DMS 273 treated with DMSO at 0.1 percent for 48 hours (cell line): ENCODE measurements around the gene NES.

ENCODE experiments used
- DNase-seq: peaks from one replicate; lab custom pipeline; 2025; lab: John Stamatoyannopoulos, UW

NES gene

GRCh38 chr1:156662005-156662799, 15.0 kb downstream of the NES start:
- DNase-seq: no peak

GRCh38 chr1:156660752-156661112, 16.5 kb downstream of the NES start:
- no peak for DNase-seq

- peak; percentile 76 for DNase-seq
Observed at GRCh38 chr1:156659988-156660751, 17.0 kb downstream of the NES start.

GRCh38 chr1:156659661-156659987, 17.6 kb downstream of the NES start:
- no peak for DNase-seq

- no peak for DNase-seq
Observed at GRCh38 chr1:156658945-156659574, 18.1 kb downstream of the NES start.

- no peak for DNase-seq
Observed at GRCh38 chr1:156658496-156658895, 18.7 kb downstream of the NES start.

GRCh38 chr1:156657741-156658319, 19.4 kb downstream of the NES start:
- no peak for DNase-seq

- DNase-seq: peak; percentile 67
Observed at GRCh38 chr1:156656806-156657740, 20.1 kb downstream of the NES start.

GRCh38 chr1:156655904-156656516, 21.2 kb downstream of the NES start:
- no peak for DNase-seq

- peak; percentile 88 for DNase-seq
Observed at GRCh38 chr1:156655151-156655903, 21.9 kb downstream of the NES start.

- peak; percentile 61 for DNase-seq
Observed at GRCh38 chr1:156654700-156655099, 22.5 kb downstream of the NES start.

- DNase-seq: no peak
Observed at GRCh38 chr1:156652992-156653355, 24.2 kb downstream of the NES start.

GRCh38 chr1:156652131-156652991, 24.8 kb downstream of the NES start:
- no peak for DNase-seq

- DNase-seq: no peak
Observed at GRCh38 chr1:156648951-156649350, 28.3 kb downstream of the NES start.

GRCh38 chr1:156648496-156648895, 28.7 kb downstream of the NES start:
- DNase-seq: no peak

GRCh38 chr1:156647351-156647750, 29.9 kb downstream of the NES start:
- no peak for DNase-seq

GRCh38 chr1:156646738-156647211, 30.4 kb downstream of the NES start:
- no peak for DNase-seq

GRCh38 chr1:156645666-156646065, 31.5 kb downstream of the NES start:
- no peak for DNase-seq

- DNase-seq: no peak
Observed at GRCh38 chr1:156645056-156645455, 32.2 kb downstream of the NES start.
